AG04449 (cell line): ENCODE data around the gene OLFML1.

Source experiments
- CTCF ChIA-PET: fragments of 350-600 bp; formaldehyde crosslinking; extraction: SDS; loops from one replicate; lab custom pipeline; 2021; ENCODE audit warnings: antibody characterized with exemption; lab: Yijun Ruan, JAX
- POLR2A ChIA-PET: fragments of 400-600, 350-600 bp; formaldehyde crosslinking; extraction: SDS; loops from one replicate; lab custom pipeline; 2020; ENCODE audit warnings: antibody characterized with exemption, inconsistent platforms; lab: Yijun Ruan, JAX
- DNase-seq: peaks from one replicate; pipeline ENCODE4 v3.0.0-alpha.2; 2010; ENCODE audit warnings: low read depth, low spot score
- H3K4me3 ChIP-seq: 2 replicates; pipeline ENCODE4 v1.5.1; 2011; ENCODE audit warnings: low read depth, mild to moderate bottlenecking, control low read depth, low read length
- CTCF ChIP-seq: IDR thresholded peaks from one replicate; pipeline ENCODE4 v1.5.1; 2011; ENCODE audit warnings: mild to moderate bottlenecking, moderate library complexity, low read length, control low read depth, inconsistent platforms; ENCODE audit not compliant: insufficient read depth; ENCODE audit errors: missing control alignments

The OLFML1 gene

GRCh38 chr11:7533199-7534041 lies 48.1 kb downstream of the OLFML1 start:
- TF ChIP-seq CTCF: no peak
- CTCF ChIA-PET: interaction anchor here (0.8 to 1.5 kb wide), 3 partner anchors 13 to 124 kb away, joined by 3 to 4 read pairs (median 3); no protein-coding TSS in a partner anchor
- no peak for DNase-seq
- POLR2A ChIA-PET: no interaction called here
- H3K4me3 ChIP-seq: no peak overlapping the region

- POLR2A ChIA-PET: no interaction called here
These were observed 48.7 kb downstream of the OLFML1 start for GRCh38 chr11:7534042-7534378.

GRCh38 chr11:7536100-7536499 lies 50.8 kb downstream of the OLFML1 start:
- CTCF ChIA-PET: no interaction called here
- POLR2A ChIA-PET: no interaction called here
- no peak for TF ChIP-seq CTCF
- H3K4me3 ChIP-seq: no peak overlapping the region
- DNase-seq: no peak

More at GRCh38 chr11:7534042-7534378, 48.7 kb downstream of the OLFML1 start:
- no peak for TF ChIP-seq CTCF
- no peak overlapping the region for H3K4me3 ChIP-seq
- no peak for DNase-seq
- CTCF ChIA-PET: interaction anchor here (0.8 to 1.5 kb wide), 3 partner anchors 13 to 123 kb away, joined by 3 to 4 read pairs (median 3); no protein-coding TSS in a partner anchor

GRCh38 chr11:7537265-7537664 lies 52.0 kb downstream of the OLFML1 start:
- TF ChIP-seq CTCF: no peak
- ChIA-PET CTCF (interaction anchor here (0.8 to 1.2 kb wide), 2 partner anchors 11 to 151 kb away, joined by 3 to 4 read pairs; no protein-coding TSS in a partner anchor), POLR2A (no interaction called here)
- H3K4me3 ChIP-seq: no peak overlapping the region
- no peak for DNase-seq

- no peak for DNase-seq
- H3K4me3 ChIP-seq: no peak overlapping the region
- TF ChIP-seq CTCF: no peak
- ChIA-PET POLR2A (no interaction called here), CTCF (no interaction called here)
These were observed 52.7 kb downstream of the OLFML1 start for GRCh38 chr11:7538031-7538430.
